T-helper 1 cell treated with Interleukin-12 subunit alpha and Interleukin-12 subunit beta and Interleukin-4 antibody, amounts not matched to agents 30 ng/mL and 1 ng/mL, for 36 hours (primary cell): ENCODE data around the gene FSTL4. TPM values are rescaled to one million over a fixed set of nuclear protein-coding genes. Genes with fewer than 3 reads are reported as not detected.
"Not testable (repeated sequence)": the region's sequence is repeated elsewhere in the genome, so short reads cannot be mapped to it uniquely, and the experiment has no call there.

Experiments used
- intact Hi-C: fragments of 100-400 bp; cut with micrococcal nuclease; formaldehyde crosslinking; loops from one replicate; pipeline ENCODE4 v1.15.1; 2024
- total RNA-seq: library from RNA; stranded (reverse); gene quantifications from 2 replicates; pipeline ENCODE4 v1.2.3, GENCODE V29; 2022

The FSTL4 gene
- total RNA-seq, 1 donor from 2014 or later: not detected

DNA sequence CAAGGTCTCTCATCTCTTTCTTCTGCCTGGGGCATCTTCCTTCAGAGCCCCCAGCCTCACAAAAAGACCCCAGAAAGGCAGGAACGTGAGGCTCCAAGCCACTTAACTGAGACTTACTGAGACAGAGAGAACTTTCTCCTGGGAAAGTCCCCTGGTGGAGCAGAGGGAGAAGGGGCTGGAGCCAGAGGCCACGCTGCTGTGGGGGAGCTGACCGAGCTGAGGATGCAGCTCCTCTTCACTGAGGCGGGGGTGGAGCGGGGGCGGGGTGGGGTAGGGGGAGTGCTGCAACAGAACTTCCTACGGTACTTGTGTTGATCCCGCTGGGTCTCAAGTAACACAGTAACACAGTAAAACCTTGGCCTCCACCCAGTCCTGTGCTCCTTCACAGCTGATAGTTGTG, 204.0 kb downstream of the FSTL4 start:
- intact Hi-C loops: no loop called here

DNA sequence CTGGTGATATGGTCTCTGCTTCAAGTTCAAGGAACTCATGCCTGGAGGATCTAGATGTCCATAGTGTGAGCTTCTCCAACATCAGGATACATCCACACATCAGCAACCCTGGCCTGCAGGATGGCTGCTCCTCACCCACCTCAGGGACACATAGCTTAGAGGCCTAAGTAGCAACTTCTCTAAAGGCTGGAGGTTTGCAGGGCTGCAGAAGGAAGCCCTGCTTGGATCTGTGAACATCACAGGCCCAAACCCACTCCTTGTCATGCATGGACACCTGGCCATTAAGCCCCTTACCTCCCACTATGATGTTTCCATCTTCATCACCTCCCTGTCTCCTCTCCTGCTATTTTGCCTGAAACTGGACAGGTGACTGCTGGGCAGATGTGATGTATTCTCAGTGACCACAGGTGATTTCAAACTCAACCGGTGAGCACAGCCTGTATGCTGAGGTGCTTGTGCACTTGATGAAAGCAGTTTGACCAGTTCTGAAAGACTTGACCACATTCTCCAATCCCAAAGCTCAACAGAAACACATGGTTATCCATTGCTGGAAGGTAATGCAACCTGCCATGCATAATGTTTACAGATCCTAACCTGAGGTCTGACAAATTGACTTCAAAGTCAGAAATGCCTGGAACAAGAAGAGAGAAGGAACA, 205.2 kb downstream of the FSTL4 start:
- intact Hi-C loops: no loop called here

DNA sequence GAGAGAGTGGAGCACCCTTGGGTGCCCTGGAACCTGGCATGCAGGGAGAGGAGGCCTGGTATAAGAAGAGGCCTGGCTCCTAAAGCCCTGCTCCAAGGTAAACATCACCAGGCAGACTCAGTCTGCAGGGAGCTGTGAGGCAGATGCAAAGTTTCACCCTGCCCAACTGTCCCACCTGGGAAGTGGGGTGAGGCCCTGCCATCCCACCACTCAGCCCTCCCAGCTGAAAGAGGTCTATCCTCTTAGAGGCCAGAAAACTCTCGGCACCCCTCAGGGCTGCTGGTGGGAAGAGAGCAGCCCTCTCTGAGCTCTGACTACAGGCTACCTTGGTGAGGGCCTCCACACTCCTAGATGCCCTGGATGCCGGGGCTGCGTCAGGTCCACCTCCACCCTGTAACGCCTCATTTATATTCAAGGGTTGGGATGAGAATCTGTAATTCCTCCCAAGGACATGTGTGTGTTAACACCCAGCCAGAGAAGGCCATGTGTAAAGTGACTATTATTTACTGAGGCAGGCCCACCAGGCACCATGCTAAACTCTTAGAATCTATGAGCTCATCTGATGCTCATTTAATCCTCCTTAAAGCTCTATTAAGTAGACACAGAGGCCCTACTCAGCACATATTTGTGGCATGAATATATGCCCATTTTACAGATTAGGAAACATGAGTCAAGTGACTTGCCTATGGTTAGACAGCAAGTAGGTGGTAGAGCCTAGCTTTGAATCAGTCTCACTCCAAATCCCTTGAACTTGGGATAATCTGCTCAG, 205.9 kb downstream of the FSTL4 start:
- intact Hi-C loops: no loop called here

GRCh38 chr5:133405275-133406034, 206.9 kb downstream of the FSTL4 start:
- intact Hi-C loops: no loop called here

DNA sequence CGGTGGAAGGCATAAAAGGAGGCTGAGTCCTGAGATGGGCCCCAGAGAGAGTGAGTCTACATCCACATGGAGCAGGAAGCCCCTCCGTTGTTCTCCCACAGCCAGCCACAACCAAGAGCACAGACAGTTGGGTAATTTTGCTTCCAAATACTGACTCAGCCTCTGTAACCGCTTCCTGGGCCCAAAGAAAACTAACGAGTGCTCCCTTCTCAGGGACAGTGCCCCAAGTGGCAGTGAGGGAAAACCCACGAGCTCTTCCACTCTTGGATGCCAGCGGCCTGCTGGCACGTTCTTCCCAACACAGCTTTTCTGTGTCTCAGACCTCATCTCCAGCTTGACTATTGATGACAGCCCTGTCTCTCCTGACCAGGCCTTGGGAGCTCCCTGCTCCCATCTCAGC, 207.6 kb downstream of the FSTL4 start:
- intact Hi-C loops: no loop called here

- intact Hi-C loops: no loop called here
Observed at GRCh38 chr5:133403741-133404364, 208.5 kb downstream of the FSTL4 start.

DNA sequence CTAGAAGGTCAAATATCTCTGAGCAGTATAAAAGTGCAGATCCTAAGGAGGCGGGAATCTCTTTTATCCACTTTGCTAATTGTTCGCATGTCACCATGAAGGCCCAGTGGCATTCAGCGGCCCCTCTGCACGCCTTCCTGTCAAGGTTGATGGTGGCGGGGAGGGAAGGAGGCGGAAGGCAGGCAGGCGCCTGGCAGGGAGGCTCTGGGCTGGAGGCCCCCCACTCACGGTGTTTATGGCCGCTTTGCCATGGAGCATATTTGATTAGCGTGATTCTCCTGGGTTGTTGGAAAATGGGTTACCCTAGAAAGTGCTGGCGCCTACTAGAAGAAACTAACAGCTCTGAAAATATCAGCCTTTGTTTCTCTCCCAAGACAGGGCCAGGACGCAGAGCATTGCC, 209.6 kb downstream of the FSTL4 start:
- intact Hi-C loops: no loop called here

DNA sequence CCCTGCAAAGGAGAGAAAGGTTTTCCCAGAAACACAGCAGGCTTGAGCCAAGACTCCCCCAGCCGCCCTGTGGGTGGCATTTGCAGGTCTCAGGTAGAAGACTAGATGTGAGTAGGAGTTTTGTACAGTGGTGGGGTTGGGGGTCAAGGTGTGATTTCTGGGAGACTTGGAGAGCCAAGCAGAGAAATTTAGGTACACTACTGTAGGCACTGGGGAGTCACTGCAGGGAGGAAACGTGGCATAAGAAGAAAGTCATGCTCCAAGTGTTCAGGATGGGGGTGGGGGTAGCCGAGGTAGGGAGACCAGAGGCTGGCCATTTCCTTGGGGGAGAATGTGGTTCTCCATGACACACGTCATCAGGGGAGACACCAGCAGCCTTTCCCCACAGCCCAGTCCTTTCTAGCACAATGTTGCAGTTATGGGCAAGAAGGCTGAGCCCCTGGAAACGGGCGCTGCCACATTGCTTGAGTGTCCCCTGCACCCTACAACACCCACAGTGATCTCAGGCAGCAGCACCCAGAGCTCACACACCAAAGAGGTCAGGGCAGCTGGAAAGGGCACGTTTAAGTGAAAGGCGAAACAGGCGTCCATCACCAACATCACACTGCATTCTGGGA, 210.5 kb downstream of the FSTL4 start:
- intact Hi-C loops: no loop called here

DNA sequence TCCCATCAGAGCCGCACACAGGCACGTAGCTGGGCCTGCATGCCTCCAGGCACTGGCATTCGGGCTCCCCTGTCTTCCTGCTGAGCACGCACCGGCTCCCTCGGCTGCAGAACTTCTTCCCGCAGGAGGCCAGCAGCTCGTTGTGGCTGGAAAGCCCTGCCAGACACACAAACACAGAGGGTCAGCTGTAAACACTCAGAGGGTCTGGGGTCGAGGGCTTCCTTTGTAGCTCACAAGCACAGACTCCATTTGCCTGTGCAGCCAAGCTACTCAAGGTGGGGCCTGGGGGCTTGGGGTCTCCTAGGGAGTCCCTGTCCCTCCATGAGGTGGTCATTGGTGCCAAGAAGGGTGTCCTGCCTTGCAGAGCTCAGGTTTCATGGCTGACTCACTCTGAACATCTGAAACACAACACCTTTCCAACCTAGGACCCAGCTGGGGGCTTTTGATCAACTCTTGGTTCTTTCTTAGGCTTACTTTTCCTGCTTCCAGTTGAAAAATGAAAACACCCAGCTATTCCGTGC, 211.4 kb downstream of the FSTL4 start:
- intact Hi-C loops: no loop called here

- intact Hi-C loops: no loop called here
Observed at GRCh38 chr5:133400120-133400519, 212.2 kb downstream of the FSTL4 start.

- intact Hi-C loops: no loop called here
Observed at GRCh38 chr5:133399247-133399891, 213.0 kb downstream of the FSTL4 start.

DNA sequence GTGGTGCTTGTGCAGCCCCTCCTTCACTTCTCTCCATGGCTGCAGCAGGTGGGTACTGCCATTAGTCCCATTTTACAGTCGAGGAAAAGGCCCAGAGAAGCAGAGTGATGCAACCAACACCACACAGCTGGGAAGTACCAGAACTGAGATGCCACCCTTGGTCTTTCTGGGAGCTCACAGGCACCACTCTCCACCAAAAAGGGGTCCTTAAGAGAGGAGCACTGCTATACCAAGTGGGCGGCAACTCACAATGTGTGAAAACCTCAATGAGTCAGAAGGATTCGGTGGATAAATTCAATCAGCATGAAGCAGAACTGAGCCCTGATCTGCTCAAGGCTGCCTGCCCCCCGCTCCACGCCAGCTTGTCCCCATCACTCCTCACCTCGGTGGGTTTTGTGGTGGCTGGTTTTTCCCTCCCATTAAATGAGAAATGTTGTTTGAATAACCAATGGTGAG, 213.7 kb downstream of the FSTL4 start:
- intact Hi-C loops: no loop called here

DNA sequence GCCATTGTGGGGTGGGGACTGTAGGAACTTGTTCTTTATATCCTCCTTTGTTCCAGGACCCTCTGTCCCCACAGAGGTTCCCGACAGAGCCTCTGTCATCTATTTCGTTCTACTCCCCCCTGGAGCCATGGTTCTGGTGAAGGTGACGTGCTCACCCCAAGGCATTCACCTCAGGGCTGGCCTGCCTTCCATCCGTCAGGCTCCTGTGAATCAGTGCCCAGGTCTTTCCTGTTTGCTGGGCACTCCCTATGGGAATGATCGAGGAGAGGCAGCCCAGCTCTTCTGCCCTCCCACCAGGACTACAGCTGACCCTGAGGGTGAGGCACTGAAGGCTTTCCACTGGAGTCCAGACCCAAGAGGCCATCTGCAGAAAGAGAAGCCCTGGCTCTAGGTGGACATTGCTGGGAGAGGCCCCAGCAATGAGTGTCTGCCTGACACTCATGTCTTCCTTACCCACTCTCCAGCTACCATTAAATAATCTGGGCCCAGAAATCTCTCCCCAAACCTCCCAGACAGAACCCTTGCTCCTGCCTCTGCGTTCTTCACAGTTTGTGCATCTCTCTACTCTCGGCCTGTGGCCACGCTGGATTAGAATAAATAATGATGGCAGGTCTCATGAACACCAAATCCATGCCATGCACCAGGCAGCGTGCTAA, 214.2 kb downstream of the FSTL4 start:
- intact Hi-C loops: no loop called here

- intact Hi-C loops: no loop called here
Observed at GRCh38 chr5:133397348-133397747, 215.0 kb downstream of the FSTL4 start.

GRCh38 chr5:133396814-133397213, 215.5 kb downstream of the FSTL4 start:
- intact Hi-C loops: no loop called here

DNA sequence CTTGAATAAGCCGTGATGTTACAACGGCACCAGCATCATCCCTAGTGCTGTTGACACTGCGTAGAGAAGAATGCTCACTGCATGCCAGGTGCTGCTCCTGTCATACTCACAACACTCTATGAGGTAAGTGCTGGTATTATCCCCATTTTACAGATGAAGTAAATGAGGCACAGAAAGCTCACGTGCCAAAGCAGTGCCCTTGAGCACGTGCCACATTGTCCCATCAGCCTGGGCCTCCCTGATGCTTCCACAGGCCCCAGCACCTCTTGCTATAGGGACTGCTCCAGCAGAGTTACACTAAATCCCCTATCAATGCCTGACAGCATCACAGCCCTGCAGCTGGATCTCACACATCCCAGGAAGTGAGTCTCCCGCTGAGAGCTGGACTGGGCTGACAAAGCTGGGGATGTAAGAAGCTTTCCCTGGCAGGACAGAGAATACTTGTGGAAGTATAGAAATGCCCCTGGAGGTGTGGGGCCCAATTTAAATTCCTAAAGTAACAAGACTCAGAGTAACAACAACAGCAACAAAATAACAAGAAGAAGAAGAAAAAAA, 216.1 kb downstream of the FSTL4 start:
- intact Hi-C loops: no loop called here

GRCh38 chr5:133395207-133395606, 217.1 kb downstream of the FSTL4 start:
- intact Hi-C loops: not testable (repeated sequence)

- intact Hi-C loops: not testable (repeated sequence)
Observed at GRCh38 chr5:133394477-133394817, 217.9 kb downstream of the FSTL4 start.

DNA sequence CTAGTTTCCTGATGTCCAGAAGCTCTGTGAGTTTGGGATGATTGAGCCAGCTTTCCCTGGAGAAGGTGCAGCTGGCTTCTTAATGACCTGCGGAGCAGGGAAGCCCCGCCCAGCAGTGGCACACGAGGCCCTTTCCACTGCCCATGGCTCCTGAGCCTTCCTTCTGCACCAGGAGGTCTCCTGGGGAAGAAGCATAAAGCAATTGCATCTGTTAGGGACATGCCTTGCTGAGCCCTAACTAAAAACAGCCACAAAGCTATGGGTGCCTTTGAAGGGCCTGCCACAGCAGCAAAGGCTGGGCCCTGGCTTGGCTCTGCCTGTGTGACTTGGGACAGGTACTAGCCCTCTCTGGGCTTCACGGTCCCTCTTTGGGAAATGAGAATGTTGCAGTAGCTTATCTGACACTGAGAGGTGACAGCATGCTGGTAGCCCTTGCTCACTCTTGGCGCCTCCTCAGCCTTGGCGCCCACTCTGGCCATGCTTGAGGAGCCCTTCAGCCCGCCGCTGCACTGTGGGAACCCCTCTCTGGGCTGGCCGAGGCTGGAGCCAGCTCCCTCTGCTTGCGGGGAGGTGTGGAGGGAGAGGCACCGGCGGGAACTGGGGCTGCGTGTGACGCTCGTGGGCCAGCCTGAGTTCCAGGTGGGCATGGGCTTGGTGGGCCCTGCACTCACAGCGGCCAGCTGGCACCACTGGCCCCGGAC, 218.4 kb downstream of the FSTL4 start:
- intact Hi-C loops: no loop called here
